Measurements from ENCODE around the gene DYNLL1.
"Not testable (repeated sequence)": the region's sequence is repeated elsewhere in the genome, so short reads cannot be mapped to it uniquely, and the experiment has no call there.

The DYNLL1 gene

GRCh38 chr12:120519324-120519723 is 23.4 kb downstream of the DYNLL1 start:
- not testable (repeated sequence) for DNase-seq

GRCh38 chr12:120522568-120522967 is 26.7 kb downstream of the DYNLL1 start:
- no peak for DNase-seq

GRCh38 chr12:120528861-120529525 is 33.1 kb downstream of the DYNLL1 start, which contains the start of gene COQ5:
COQ5 (minus strand) TSS chr12:120529158; CDS start chr12:120529141, 17 bp downstream.
- peak; percentile 93 for DNase-seq

GRCh38 chr12:120529641-120530417 is 33.9 kb downstream of the DYNLL1 start:
- DNase-seq, result no peak

- DNase-seq, result not testable (repeated sequence)
These were observed 34.5 kb downstream of the DYNLL1 start for GRCh38 chr12:120530418-120530761.

- DNase-seq, result peak; percentile 57
These were observed 36.9 kb downstream of the DYNLL1 start for GRCh38 chr12:120532701-120533238.

GRCh38 chr12:120534203-120534702 is 38.3 kb downstream of the DYNLL1 start, which contains the start of gene RNF10:
RNF10 (plus strand) TSS chr12:120534356; CDS start chr12:120534812, 456 bp downstream.
- peak; percentile 89 for DNase-seq

GRCh38 chr12:120534703-120535655 is 39.1 kb downstream of the DYNLL1 start:
- peak; percentile 84 for DNase-seq

- DNase-seq, result peak; percentile 76
These were observed 40.3 kb downstream of the DYNLL1 start for GRCh38 chr12:120536064-120536791.

GRCh38 chr12:120537856-120538220 is 41.9 kb downstream of the DYNLL1 start:
- DNase-seq, result no peak

GRCh38 chr12:120538281-120539156 is 42.6 kb downstream of the DYNLL1 start:
- DNase-seq, result no peak

- DNase-seq, result no peak
These were observed 43.4 kb downstream of the DYNLL1 start for GRCh38 chr12:120539303-120539702.

GRCh38 chr12:120540445-120540844 is 44.5 kb downstream of the DYNLL1 start:
- no peak for DNase-seq

GRCh38 chr12:120542166-120542565 is 46.3 kb downstream of the DYNLL1 start:
- DNase-seq, result no peak

- no peak for DNase-seq
These were observed 48.8 kb downstream of the DYNLL1 start for GRCh38 chr12:120544691-120545090.

- DNase-seq, result no peak
These were observed 50.1 kb downstream of the DYNLL1 start for GRCh38 chr12:120546050-120546386.
